Kidney epithelial cell (primary cell): ENCODE data around the gene MUC2. TPM values are rescaled to one million over a fixed set of nuclear protein-coding genes. Genes with fewer than 3 reads are reported as not detected.

Experiments used
- DNase-seq: peaks from one replicate; pipeline ENCODE4 v3.0.0-alpha.2; 2010; ENCODE audit warnings: low read depth
- H3K27me3 ChIP-seq: 2 replicates; pipeline ENCODE4 v1.6.0; 2011; ENCODE audit warnings: low read length; ENCODE audit not compliant: control insufficient read depth, insufficient read depth
- H3K36me3 ChIP-seq: 2 replicates; pipeline ENCODE4 v1.5.1; 2011; ENCODE audit warnings: low read length; ENCODE audit not compliant: control insufficient read depth, insufficient read depth
- H3K4me3 ChIP-seq: 2 replicates; pipeline ENCODE4 v1.5.1; 2011; ENCODE audit warnings: low read depth, mild to moderate bottlenecking, control low read depth, low read length
- CTCF ChIP-seq: IDR thresholded peaks from 2 replicates; pipeline ENCODE4 v1.5.1; 2011; ENCODE audit warnings: mild to moderate bottlenecking, moderate library complexity, low read length, control low read depth, inconsistent platforms; ENCODE audit not compliant: insufficient read depth, poor library complexity, severe bottlenecking
- total RNA-seq: library from RNA; depleted of rRNA; stranded (reverse); fragments of >200 nt; gene quantifications from 2 replicates; pipeline ENCODE4 v1.2.3, GENCODE V29; 2015

Gene MUC2
- total RNA-seq, 1 donor from 2014 or later, result not detected

GRCh38 chr11:1091332-1092083 lies 16.8 kb downstream of the MUC2 start:
- Histone ChIP-seq H3K4me3 (no peak overlapping the region), H3K36me3 (no peaks in the 10 kb centered on the region), H3K27me3 (no peaks in the 10 kb centered on the region)
- TF ChIP-seq CTCF, result no peak
- no peak for DNase-seq

GRCh38 chr11:1092145-1092670 lies 17.5 kb downstream of the MUC2 start:
- no peaks in the 10 kb centered on the region for H3K27me3 ChIP-seq
- no peaks in the 10 kb centered on the region for H3K36me3 ChIP-seq
- TF ChIP-seq CTCF, result no peak
- H3K4me3 ChIP-seq, result no peak overlapping the region
- DNase-seq, result no peak

- H3K36me3 ChIP-seq, result no peaks in the 10 kb centered on the region
- no peak for DNase-seq
- H3K27me3 ChIP-seq, result no peaks in the 10 kb centered on the region
- TF ChIP-seq CTCF, result no peak
- H3K4me3 ChIP-seq, result no peak overlapping the region
Measured at GRCh38 chr11:1092919-1093318, 18.2 kb downstream of the MUC2 start.

- no peak for TF ChIP-seq CTCF
- no peaks in the 10 kb centered on the region for H3K36me3 ChIP-seq
- no peak overlapping the region for H3K4me3 ChIP-seq
- no peaks in the 10 kb centered on the region for H3K27me3 ChIP-seq
- DNase-seq, result no peak
Measured at GRCh38 chr11:1099519-1100355, 25.1 kb downstream of the MUC2 start.

- no peak overlapping the region for H3K4me3 ChIP-seq
- H3K27me3 ChIP-seq, result no peaks in the 10 kb centered on the region
- no peak for DNase-seq
- no peaks in the 10 kb centered on the region for H3K36me3 ChIP-seq
- no peak for TF ChIP-seq CTCF
Measured at GRCh38 chr11:1100417-1101245, 26.0 kb downstream of the MUC2 start.
